ENCODE results near the gene LBP.
A peak's percentile ranks its signal among the peaks of the same experiment; 100 is the strongest.

The LBP gene

GRCh38 chr20:38423541-38423940, 77.3 kb downstream of the LBP start:
- peaks cover 40% of the 10 kb centered on the region for H3K4me1 Mint-ChIP-seq
- H3K27me3 Mint-ChIP-seq: no peaks in the 10 kb centered on the region
- no peak overlapping the region for H3K4me3 Mint-ChIP-seq
- H3K9me3 Mint-ChIP-seq: no peaks in the 10 kb centered on the region
- H3K36me3 Mint-ChIP-seq: peaks cover 35% of the 10 kb centered on the region
- H3K27ac Mint-ChIP-seq: peak overlapping the region; percentile 24

GRCh38 chr20:38424401-38424800, 78.1 kb downstream of the LBP start:
- H3K27ac Mint-ChIP-seq: peak overlapping the region; percentile 91
- no peak overlapping the region for H3K4me3 Mint-ChIP-seq
- H3K9me3 Mint-ChIP-seq: no peaks in the 10 kb centered on the region

DNA sequence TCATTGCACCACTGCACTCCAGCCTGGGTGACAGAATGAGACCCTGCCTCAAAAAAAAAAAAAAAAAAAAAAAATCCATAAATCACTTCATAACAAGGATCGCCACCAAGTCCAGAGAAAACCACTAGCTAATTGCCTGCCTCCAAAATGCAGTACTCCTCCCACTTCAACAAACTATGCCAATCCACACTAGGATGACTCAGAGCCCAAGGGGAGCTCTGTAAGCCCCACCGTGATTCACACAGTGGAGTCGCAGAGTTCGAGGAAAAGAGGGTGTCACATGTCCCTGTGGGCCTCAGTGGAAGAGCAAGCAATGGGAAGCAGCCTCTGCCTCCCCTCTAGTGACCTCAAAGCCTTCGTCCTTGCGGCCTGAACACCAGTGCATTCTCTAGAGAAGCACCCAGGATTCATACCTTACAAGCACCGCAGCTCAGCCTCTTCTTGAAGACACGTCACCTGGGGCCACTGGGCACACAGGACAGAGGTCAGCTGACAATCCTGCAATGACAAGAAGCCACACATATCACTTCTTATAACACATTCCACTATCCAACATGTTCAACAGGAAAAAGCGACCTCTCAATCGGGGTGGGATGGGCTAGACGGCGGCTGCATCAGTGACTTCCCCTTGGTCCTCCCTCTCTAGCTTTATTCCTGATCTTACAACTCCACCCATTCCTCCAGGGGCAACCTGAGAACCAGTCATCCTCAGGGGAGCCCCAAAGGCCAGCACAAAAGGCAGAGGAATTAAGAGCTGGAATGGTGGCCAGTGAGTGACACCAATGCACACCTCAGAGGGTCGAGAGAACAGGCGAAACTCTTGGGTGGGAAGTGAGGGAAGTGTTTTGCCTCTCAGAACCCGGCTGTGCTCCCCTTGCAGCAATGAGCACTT, 80.0 kb downstream of the LBP start:
- Mint-ChIP-seq H3K4me1 (peaks cover 60% of the 10 kb centered on the region), H3K27ac (peak overlapping the region; percentile 68), H3K36me3 (peaks cover 32% of the 10 kb centered on the region), H3K4me3 (no peak overlapping the region), H3K27me3 (no peaks in the 10 kb centered on the region), H3K9me3 (no peaks in the 10 kb centered on the region)

More at GRCh38 chr20:38424401-38424800, 78.1 kb downstream of the LBP start:
- no peaks in the 10 kb centered on the region for H3K27me3 Mint-ChIP-seq
- peaks cover 30% of the 10 kb centered on the region for H3K36me3 Mint-ChIP-seq
- H3K4me1 Mint-ChIP-seq: peaks cover 49% of the 10 kb centered on the region
